HepG2 (cell line): ENCODE measurements around the gene CISD3. TPM values are rescaled to one million over a fixed set of nuclear protein-coding genes. Genes with fewer than 3 reads are reported as not detected.
A peak's percentile ranks its signal among the peaks of the same experiment; 100 is the strongest.

Experiments
- FOXA3 ChIP-seq: IDR thresholded peaks from 2 replicates; pipeline ENCODE4 v1.6.1; 2016; ENCODE audit warnings: missing genetic modification reagents, missing compliant biosample characterization
- HNF4A ChIP-seq: sonication (generic); formaldehyde crosslinking; IDR thresholded peaks from 2 replicates; pipeline ENCODE4 v1.4.0; 2020; ENCODE audit warnings: missing genetic modification reagents
- IRF2 ChIP-seq: IDR thresholded peaks from 2 replicates; pipeline ENCODE4 v1.6.1; 2018; ENCODE audit warnings: missing genetic modification reagents, missing compliant biosample characterization
- KDM2A ChIP-seq: sonication (generic); formaldehyde crosslinking; IDR thresholded peaks from 2 replicates; pipeline ENCODE4 v1.4.0; 2020; ENCODE audit warnings: low read depth, missing genetic modification reagents, borderline replicate concordance
- MBNL3 ChIP-seq: fragments of 250-450 bp; sonication (Bioruptor Pico); conservative IDR thresholded peaks from 2 replicates; pipeline ENCODE4 v1.8.0; 2022; ENCODE audit warnings: mild to moderate bottlenecking, inconsistent platforms
- PHB2 ChIP-seq: fragments of 450-650 bp; IDR thresholded peaks from 2 replicates; pipeline ENCODE4 v1.6.1; 2018; ENCODE audit not compliant: partially characterized antibody
- RXRB ChIP-seq: IDR thresholded peaks from 2 replicates; pipeline ENCODE4 v1.6.1; 2016; ENCODE audit warnings: borderline replicate concordance, missing genetic modification reagents, missing compliant biosample characterization
- SALL1 ChIP-seq: sonication (generic); formaldehyde crosslinking; IDR thresholded peaks from 2 replicates; pipeline ENCODE4 v1.8.0; 2022; ENCODE audit warnings: mild to moderate bottlenecking, missing genetic modification reagents
- SOX5 ChIP-seq: IDR thresholded peaks from 2 replicates; pipeline ENCODE4 v1.6.1; 2016; ENCODE audit warnings: borderline replicate concordance
- TEAD3 ChIP-seq: optimal IDR thresholded peaks from 2 replicates; pipeline ENCODE3; 2016; ENCODE audit warnings: borderline replicate concordance
- ZNF331 ChIP-seq: sonication (generic); formaldehyde crosslinking; IDR thresholded peaks from 2 replicates; pipeline ENCODE4 v1.4.0; 2020; ENCODE audit warnings: missing genetic modification reagents
- ZNF660 ChIP-seq: sonication (generic); formaldehyde crosslinking; IDR thresholded peaks from 2 replicates; pipeline ENCODE4 v1.5.1; 2020; ENCODE audit warnings: mild to moderate bottlenecking, low read depth, missing genetic modification reagents, borderline replicate concordance
- polyA plus RNA-seq, 8 experiments: library from polyadenylated mRNA; depleted of rRNA in 3 of 8; stranded (reverse) in 7 of 8; unstranded in 1 of 8; fragments of >200 nt; fragmentation: Illumina TruSeq in 4 of 8; extraction: Trizol in 4 of 8; gene quantifications; 2 replicates each; pipeline versions ENCODE4 v1.2.1 to v1.2.3, GENCODE V29; 2011 to 2016; ENCODE audit warnings: low read depth in 4 of 8, missing spikeins in 1 of 8, mixed read lengths in 1 of 8; ENCODE audit not compliant: insufficient read depth in 1 of 8
- total RNA-seq, 5 experiments: library from RNA; depleted of rRNA; stranded (reverse); fragments of >200 nt; fragmentation: Illumina TruSeq; extraction: Trizol; gene quantifications; 2 replicates each; pipeline ENCODE4 v1.2.3, GENCODE V29; 2016; ENCODE audit warnings: low read depth in 1 of 5
- TF ChIP-seq, protein P1 (sequence below): sonication (generic); formaldehyde crosslinking; IDR thresholded peaks from 2 replicates; pipeline ENCODE4 v1.4.0; 2020; ENCODE audit warnings: mild to moderate bottlenecking, missing genetic modification reagents
- TF ChIP-seq, protein P2 (sequence below): sonication (generic); formaldehyde crosslinking; IDR thresholded peaks from 2 replicates; pipeline ENCODE4 v1.4.0; 2020; ENCODE audit warnings: missing genetic modification reagents
- TF ChIP-seq, protein P3 (sequence below): sonication (generic); formaldehyde crosslinking; IDR thresholded peaks from 2 replicates; pipeline ENCODE4 v1.5.1; 2020; ENCODE audit warnings: mild to moderate bottlenecking, missing genetic modification reagents
- TF ChIP-seq, protein P4 (sequence below): IDR thresholded peaks from 2 replicates; pipeline ENCODE4 v1.6.1; 2016; ENCODE audit warnings: mild to moderate bottlenecking
- TF ChIP-seq, protein P5 (sequence below): sonication (generic); formaldehyde crosslinking; IDR thresholded peaks from 2 replicates; pipeline ENCODE4 v1.4.0; 2020; ENCODE audit warnings: missing genetic modification reagents

The CISD3 gene
- total and polyA plus RNA-seq, 2 of the 13 experiments (the other 11 are each of a cell fraction or from before 2014, with no cell fraction given), result 30.0 to 34.1 TPM

DNA sequence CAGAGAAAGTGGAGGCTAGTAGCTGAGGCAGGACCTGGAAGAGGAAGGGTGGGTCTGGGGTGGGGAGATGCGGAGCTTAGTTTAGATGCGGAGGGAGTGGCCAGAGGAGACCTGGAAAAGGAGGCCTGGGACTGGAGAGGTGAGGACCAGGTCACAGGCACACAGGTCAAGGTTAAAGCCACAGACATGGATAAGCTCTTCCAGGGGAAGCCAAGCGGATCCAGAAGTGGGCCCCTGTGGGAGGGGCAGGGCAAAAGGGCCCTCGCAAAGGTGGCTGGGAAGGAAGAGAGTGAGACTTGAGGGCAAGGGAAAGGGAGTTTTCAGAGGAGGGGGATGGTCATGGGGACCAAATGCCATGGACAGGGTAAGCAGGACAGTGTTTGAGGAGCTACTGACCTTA, 39.0 kb upstream of the CISD3 start (continued):
- TF ChIP-seq KDM2A (CRISPR knock-in tag), result peak; percentile 67; the same call in 1 of the 2 replicates
- TF ChIP-seq MBNL3 (CRISPR knock-in tag), result no peak
- TF ChIP-seq, protein P1, sequence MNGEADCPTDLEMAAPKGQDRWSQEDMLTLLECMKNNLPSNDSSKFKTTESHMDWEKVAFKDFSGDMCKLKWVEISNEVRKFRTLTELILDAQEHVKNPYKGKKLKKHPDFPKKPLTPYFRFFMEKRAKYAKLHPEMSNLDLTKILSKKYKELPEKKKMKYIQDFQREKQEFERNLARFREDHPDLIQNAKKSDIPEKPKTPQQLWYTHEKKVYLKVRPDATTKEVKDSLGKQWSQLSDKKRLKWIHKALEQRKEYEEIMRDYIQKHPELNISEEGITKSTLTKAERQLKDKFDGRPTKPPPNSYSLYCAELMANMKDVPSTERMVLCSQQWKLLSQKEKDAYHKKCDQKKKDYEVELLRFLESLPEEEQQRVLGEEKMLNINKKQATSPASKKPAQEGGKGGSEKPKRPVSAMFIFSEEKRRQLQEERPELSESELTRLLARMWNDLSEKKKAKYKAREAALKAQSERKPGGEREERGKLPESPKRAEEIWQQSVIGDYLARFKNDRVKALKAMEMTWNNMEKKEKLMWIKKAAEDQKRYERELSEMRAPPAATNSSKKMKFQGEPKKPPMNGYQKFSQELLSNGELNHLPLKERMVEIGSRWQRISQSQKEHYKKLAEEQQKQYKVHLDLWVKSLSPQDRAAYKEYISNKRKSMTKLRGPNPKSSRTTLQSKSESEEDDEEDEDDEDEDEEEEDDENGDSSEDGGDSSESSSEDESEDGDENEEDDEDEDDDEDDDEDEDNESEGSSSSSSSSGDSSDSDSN (CRISPR knock-in tag), result peak; percentile 41; the same call in 1 of the 2 replicates
- TF ChIP-seq, protein P2, sequence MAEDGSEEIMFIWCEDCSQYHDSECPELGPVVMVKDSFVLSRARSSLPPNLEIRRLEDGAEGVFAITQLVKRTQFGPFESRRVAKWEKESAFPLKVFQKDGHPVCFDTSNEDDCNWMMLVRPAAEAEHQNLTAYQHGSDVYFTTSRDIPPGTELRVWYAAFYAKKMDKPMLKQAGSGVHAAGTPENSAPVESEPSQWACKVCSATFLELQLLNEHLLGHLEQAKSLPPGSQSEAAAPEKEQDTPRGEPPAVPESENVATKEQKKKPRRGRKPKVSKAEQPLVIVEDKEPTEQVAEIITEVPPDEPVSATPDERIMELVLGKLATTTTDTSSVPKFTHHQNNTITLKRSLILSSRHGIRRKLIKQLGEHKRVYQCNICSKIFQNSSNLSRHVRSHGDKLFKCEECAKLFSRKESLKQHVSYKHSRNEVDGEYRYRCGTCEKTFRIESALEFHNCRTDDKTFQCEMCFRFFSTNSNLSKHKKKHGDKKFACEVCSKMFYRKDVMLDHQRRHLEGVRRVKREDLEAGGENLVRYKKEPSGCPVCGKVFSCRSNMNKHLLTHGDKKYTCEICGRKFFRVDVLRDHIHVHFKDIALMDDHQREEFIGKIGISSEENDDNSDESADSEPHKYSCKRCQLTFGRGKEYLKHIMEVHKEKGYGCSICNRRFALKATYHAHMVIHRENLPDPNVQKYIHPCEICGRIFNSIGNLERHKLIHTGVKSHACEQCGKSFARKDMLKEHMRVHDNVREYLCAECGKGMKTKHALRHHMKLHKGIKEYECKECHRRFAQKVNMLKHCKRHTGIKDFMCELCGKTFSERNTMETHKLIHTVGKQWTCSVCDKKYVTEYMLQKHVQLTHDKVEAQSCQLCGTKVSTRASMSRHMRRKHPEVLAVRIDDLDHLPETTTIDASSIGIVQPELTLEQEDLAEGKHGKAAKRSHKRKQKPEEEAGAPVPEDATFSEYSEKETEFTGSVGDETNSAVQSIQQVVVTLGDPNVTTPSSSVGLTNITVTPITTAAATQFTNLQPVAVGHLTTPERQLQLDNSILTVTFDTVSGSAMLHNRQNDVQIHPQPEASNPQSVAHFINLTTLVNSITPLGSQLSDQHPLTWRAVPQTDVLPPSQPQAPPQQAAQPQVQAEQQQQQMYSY (CRISPR knock-in tag), result peak; percentile 79
- TF ChIP-seq FOXA3 (CRISPR knock-in tag), result peak; percentile 53
- no peak for TF ChIP-seq ZNF660 (CRISPR knock-in tag)
- no peak for TF ChIP-seq PHB2
- peak; percentile 39; the same call in 1 of the 2 replicates for TF ChIP-seq ZNF331 (CRISPR knock-in tag)
- TF ChIP-seq RXRB, result peak; percentile 98
- TF ChIP-seq SALL1, result peak; percentile 53; the same call in 1 of the 2 replicates
- TF ChIP-seq, protein P3, sequence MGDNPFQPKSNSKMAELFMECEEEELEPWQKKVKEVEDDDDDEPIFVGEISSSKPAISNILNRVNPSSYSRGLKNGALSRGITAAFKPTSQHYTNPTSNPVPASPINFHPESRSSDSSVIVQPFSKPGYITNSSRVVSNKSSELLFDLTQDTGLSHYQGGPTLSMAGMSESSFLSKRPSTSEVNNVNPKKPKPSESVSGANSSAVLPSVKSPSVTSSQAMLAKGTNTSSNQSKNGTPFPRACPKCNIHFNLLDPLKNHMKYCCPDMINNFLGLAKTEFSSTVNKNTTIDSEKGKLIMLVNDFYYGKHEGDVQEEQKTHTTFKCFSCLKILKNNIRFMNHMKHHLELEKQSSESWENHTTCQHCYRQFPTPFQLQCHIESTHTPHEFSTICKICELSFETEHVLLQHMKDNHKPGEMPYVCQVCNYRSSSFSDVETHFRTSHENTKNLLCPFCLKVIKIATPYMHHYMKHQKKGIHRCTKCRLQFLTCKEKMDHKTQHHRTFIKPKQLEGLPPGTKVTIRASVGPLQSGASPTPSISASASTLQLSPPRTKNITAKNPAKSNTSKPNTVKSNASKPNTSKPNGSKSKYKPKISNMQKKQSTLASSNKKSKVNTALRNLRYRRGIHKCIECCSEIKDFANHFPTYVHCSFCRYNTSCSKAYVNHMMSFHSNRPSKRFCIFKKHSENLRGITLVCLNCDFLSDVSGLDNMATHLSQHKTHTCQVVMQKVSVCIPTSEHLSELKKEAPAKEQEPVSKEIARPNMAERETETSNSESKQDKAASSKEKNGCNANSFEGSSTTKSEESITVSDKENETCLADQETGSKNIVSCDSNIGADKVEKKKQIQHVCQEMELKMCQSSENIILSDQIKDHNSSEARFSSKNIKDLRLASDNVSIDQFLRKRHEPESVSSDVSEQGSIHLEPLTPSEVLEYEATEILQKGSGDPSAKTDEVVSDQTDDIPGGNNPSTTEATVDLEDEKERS (CRISPR knock-in tag), result no peak
- peak; percentile 41 for TF ChIP-seq TEAD3 (CRISPR knock-in tag)
- TF ChIP-seq SOX5 (CRISPR knock-in tag), result peak; percentile 37; the same call in 1 of the 2 replicates
- peak; percentile 53; the same call in 1 of the 2 replicates for TF ChIP-seq IRF2
- TF ChIP-seq, protein P4, sequence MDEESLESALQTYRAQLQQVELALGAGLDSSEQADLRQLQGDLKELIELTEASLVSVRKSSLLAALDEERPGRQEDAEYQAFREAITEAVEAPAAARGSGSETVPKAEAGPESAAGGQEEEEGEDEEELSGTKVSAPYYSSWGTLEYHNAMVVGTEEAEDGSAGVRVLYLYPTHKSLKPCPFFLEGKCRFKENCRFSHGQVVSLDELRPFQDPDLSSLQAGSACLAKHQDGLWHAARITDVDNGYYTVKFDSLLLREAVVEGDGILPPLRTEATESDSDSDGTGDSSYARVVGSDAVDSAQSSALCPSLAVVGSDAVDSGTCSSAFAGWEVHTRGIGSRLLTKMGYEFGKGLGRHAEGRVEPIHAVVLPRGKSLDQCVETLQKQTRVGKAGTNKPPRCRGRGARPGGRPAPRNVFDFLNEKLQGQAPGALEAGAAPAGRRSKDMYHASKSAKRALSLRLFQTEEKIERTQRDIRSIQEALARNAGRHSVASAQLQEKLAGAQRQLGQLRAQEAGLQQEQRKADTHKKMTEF, result peak; percentile 46; the same call in 1 of the 2 replicates
- peak; percentile 74 for TF ChIP-seq HNF4A (CRISPR knock-in tag)
- TF ChIP-seq, protein P5, sequence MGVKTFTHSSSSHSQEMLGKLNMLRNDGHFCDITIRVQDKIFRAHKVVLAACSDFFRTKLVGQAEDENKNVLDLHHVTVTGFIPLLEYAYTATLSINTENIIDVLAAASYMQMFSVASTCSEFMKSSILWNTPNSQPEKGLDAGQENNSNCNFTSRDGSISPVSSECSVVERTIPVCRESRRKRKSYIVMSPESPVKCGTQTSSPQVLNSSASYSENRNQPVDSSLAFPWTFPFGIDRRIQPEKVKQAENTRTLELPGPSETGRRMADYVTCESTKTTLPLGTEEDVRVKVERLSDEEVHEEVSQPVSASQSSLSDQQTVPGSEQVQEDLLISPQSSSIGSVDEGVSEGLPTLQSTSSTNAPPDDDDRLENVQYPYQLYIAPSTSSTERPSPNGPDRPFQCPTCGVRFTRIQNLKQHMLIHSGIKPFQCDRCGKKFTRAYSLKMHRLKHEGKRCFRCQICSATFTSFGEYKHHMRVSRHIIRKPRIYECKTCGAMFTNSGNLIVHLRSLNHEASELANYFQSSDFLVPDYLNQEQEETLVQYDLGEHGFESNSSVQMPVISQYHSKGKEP (CRISPR knock-in tag), result no peak
